Measurements from ENCODE around the gene KIZ.

The KIZ gene

DNA sequence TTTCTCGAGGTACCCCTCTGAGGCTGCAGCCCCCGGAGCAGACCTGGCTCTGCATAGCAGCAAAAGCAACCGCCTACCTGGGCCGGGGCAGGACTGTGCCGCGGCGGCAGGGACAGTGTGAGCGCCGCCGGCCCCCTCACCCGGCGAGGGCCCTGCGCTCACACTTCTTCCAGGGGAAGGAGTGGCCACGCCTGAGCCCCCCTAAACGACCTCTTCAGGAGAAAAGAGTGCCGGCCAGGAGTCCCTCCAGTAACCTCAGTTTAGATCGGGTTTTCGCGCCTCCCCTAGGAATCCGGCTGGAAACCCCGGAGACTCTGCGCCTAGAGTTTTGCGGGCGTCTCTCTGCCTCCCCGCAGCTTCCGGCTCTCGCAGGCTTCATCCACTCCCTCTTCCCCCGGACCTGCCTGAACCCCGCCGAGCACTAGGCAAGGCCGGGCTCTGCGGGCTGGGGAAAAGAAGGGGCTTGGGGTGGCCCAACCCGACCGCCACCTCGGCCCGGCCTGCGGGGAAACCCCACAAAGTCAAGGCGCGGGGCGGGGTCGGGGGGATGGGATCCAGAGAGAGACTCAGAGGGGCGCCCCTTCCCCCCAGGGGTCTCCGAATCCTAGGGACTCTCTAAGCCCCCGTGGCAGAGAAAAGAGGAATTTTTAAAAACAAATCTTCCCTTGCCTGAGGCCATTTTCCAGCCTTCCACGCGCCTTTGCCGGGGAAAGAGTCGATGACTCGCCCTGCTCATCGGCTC is 20.3 kb upstream of the KIZ start:
- DNase-seq: no peak

DNA sequence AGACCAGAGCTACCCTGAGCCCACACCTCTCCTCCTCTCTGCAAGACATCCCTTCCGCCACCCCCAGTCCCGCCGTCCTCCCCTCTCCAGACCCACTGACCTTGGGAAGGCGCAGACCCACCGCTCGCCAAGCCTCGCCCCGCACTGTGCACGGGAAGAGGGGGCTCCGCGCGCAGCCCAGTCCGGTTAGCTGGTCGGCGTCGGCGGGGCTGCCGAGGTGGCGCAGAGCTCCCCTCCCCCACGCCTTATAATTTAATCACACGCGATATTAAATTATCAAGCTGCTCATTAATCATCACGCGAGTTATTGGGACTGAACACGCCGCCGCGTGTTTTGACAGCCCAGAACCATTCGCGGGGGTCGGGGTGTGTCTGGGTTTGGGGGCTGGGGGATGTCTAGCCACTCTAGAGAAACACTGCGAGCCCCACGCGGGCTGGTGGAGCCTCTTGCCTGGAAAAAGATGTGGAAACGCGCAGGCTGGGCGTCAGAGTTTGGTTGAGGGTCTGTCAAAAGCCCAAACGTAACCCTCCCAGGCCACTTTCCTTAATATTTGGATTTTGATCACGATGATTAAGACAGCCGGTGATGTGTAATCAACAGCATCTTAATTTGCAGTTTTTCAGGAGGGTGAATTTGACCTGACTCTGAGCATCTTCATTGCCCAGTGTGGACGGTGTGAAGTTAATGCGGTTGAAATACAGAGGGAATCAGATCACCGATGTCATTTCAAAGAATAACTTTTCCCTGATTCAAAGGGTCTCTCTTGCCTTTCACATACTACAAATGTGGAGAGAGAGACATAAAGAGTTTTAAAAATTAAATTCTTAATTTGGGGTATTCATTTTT is 19.5 kb upstream of the KIZ start, which contains the start of gene LINC00237:
Gene LINC00237, minus strand, starts transcription at position 188 of the 847 bp plus-strand sequence.
- DNase-seq: no peak

DNA sequence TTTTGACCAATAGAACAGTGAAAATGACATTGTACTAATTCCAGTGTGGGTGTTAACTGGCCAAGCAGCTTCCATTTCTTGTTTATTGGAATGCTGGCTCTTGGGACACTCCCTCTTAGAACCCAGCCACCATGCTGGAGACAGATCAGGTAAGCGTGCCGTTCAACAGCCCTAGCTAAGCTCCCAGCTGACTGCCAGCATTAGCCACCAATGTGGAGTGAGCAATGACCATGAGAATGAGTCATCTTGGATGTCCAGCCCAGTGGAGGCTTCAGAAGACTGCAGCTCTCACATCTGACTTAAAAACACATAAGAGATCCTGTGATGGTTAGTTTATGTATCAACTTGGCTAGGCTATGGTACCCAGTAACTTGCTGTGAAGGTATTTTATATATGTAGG is 16.7 kb upstream of the KIZ start:
- DNase-seq: no peak

DNA sequence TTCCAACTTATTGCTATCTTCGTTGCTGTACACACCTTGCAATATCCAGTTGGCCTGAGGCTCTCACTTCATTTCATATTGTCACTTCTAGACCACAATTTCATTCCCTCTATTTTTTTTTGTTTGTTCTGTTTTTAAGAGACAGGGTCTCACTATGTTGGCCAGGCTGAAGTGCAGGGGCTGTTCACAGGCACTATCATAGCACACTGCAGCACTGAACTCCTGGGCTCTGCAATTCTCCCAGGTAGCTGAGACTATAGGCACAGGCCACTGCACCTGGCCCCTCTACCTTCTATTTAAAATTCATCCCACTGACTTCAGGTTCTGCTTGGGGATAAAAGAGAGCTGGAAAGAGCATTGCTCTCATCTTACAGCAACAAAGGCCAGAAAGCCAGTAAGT is 15.1 kb upstream of the KIZ start:
- DNase-seq: no peak

DNA sequence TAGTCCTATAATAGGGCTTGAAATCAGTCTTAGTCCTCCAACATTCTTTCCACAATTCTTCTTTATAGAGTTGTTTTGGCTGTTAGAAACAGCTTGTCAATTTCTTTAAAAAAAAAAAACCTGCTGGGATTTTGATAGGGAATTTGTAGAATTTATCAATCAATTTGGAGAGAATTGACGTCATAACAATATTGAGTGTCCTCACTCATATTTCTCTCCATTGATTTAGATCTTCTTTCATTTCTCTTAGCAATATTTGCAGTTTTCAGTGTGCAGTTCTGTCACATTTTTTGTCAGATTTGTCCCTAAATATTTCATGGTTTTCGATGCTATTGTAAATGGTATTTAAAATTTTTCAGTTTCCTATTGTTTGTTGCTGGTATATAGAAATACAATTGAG is 14.5 kb upstream of the KIZ start:
- no peak for DNase-seq

DNA sequence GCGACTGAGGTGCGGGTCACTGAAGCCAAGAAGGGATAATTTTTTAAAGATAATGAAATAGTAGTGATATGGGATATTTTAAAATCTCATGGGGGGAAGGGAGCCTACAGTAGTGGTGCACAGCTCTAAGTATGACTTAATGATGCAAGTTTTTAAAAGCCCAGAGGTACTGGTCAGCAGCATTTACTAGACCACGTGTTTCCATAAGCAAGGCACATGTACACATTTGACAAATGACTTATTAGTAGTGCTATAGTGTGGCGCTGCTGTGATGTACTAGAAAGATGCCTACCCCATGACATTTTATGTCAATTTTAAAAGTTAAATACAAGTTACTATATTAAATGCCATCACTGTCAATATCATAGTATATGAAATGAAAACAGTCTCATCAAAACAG is 12.2 kb upstream of the KIZ start:
- no peak for DNase-seq

DNA sequence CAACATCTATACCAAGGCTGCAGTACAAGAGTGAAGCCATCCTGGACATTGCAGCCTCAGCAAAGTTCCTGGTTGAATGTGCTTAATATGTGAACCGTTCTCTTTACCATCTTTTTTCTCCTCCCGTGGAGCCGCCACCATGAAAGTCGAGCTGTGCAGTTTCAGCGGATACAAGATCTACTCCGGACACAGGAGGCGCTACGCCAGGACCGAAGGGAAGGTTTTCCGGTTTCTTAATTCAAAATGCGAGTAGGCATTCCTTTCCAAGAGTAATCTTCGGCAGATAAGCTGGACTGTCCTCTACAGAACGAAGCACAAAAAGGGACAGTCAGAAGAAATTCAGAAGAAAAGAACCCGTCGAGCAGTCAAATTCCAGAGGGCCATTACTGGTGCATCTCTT is 11.3 kb upstream of the KIZ start:
- DNase-seq: no peak

DNA sequence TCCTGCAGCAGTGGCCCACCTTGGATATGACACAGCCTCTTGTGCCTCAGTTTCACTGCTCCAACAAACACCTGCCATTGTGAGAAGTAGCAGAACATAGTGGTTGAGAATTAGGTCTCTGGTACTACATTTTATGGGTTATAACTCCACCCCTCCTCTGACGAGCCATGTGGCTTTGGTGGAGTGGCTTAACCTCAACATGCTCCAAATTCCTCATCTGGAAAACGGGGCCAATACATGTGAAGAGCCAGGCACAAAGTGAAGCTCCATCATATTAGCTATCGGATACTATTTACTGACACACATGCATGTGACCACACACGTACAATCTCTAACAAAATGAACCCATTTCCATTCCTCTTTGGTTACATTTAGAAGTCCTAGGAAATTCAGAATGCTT is 8.4 kb upstream of the KIZ start:
- no peak for DNase-seq

DNA sequence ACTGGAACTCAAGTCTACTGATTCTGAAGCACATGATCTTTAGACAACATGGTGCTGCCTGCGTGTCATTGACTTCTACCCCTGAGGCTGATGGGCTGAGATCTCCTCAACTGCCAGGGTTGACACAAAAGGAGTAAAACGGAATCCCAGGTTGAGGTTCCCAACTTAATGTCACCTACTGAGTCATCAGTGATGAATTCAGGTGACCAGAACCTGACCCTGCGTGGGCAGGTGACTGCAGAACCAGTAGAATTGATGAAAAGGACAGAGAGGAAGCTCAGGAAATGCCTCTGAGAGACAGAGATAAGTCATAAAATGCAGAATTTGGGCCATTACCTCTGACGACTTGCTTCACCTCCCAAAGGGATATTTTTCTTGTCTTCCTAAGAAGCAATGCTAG is 7.7 kb upstream of the KIZ start:
- DNase-seq: no peak

DNA sequence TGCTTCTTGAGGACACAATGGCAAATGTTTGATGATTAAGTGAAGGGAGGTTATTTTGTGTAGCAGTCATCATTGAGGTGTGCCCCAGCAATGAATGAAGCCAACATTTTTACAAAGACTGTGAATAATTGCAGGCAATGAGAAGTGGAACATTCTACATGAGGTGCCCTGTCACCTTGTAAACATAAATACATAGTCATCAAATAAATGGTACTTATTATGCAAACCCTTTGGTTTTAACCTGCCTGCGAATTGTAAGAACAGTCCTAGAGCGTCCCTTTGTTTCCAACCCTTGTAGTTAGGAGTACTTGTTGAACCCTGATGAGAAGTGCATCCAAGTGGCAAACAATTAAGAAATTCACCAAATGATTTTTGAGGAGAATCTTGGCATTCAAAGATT is 7.1 kb upstream of the KIZ start:
- DNase-seq: no peak

DNA sequence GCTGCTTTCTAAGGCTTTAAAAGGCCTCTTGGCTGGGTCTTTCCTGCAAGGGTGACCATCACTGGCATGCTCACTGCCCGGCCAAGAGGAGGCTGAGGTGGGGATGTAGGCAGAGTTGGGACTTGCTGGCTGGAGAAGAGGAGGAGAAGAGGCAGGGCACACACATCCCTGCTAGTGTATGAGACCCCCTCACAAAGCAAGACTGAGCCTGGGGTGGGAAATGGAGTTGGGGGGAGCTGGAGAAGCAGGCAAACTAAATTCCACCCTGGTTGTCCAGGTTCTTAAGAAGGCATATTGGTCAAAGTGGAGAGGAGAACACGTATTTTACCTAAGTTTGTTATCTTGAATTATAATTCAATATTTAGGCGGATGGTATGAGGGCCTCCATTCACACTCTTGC is 1.7 kb upstream of the KIZ start:
- DNase-seq: no peak

DNA sequence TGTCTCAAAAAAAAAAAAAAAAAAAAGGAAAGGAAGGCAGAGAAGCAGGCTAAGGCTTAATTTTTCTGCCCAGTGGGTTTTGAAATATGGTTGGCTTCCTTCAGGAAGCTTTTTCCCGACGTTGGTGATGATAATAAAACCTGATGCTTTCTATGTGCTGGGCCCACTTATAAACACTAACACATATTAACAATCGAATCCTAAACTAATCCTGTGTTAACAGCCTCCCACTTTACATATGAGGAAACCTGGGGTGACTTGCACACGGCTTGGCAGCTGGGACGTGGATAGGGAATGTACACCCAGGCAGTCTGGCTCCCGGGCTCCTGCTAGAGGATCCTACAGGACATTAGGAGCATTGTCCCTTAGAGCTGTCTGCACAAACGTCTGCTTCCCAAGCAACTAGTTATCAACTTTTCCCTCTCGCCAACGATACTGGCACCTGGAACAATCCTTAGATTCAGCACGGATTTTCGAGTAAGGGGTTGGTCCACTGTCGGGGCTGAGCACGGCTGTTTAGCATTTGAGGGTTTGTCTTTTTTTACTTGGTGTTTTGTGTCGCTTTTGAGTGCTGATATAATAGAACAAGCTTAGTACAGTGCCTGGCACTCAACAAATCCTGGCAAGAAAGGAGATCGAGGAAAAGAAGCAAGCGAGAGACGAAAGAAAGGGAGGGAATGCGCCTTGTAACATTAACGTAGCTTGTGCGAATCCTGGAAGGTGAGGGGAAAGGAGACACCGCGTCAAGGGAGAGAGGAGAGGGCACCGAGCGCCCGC is 622 bp upstream of the KIZ start:
- DNase-seq: peak; percentile 16 to 50 (median 26)

DNA sequence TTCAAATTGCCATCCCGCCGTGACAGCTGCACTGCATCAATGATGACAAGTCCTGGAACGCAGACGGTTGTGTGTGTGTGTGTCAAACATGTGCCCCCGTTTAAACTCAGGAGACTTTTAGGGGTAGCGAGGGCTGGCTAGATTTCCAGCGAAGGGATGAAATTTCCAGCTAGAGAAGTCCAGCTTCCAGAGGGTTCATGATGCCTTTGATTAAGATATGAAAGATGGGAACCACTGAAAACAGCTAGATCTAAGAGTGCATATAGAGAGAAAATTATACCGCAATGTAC is 644 bp downstream of the KIZ start:
- no peak for DNase-seq

DNA sequence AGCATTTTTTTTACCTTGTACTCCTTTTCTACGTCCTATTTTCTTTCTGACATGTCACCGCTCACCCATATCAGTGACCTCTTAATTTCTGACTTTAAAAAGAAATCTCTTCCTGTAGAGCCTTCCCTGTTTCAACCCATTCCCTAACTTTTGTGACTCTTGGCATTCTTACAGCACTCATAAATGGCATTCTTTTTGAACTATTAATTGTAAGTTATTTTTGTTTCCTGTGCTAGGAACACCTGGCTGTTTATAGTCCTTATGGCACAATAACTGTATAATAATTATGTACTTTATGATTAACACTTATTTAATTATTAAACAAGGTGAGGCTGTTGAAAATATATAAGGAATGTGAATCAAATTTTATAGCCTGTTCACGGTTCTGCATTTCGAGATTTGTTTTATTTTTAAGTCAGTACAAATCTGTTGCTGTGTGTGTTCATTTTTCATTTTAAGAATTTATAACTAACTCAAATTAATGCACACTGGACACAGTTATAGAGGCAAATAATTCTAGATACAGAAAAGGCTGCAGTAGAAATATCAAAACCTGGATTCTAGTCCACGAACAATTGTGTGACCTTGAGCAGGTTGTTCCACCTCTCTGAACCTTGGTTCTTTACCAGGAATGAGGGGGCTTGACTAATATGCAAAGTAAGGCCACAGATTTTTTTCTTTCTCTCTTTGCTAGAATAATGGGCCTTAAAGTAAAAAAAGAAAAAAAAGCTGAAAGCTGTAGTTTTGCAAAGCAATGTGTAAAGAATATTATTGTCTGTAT is 1.5 kb downstream of the KIZ start:
- DNase-seq: no peak

DNA sequence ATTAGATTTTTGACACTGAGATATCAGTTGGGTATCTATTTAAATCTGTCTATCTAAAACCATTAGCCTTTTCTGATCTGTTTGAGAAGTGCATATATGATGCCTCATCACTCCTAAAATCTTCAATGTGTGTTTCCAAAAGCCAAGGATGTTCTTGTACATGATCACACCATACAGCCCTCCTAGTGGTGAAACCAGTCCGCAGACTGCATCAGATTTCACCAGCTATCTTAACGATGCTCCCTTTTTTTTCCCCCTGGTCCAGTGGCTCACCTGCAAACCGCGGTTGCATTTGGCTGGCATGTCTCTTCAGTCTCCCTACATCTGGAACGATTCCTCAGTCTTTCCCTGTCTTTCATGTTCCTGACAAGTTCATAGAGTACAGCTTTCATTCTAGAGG is 4.0 kb downstream of the KIZ start:
- no peak for DNase-seq

DNA sequence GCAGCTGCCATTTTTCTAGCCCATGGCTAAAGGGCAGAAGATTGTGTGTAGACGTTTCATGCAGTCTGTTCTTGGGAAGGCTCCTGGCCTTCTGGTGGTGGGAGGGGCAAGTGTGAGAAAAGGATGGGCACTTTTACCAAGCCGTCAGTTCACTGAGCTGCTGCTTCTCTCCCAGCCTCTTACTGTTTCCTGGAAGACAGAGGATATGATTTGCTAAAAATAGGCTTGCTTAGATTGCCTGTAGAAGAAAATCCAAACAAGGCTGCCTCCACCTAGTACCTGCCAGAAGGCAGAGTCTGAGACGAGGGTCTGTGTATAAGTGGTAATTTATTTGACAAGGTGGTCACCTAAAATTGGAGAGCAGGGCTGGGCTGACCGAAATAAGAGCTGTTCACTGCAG is 7.5 kb downstream of the KIZ start:
- DNase-seq: no peak

DNA sequence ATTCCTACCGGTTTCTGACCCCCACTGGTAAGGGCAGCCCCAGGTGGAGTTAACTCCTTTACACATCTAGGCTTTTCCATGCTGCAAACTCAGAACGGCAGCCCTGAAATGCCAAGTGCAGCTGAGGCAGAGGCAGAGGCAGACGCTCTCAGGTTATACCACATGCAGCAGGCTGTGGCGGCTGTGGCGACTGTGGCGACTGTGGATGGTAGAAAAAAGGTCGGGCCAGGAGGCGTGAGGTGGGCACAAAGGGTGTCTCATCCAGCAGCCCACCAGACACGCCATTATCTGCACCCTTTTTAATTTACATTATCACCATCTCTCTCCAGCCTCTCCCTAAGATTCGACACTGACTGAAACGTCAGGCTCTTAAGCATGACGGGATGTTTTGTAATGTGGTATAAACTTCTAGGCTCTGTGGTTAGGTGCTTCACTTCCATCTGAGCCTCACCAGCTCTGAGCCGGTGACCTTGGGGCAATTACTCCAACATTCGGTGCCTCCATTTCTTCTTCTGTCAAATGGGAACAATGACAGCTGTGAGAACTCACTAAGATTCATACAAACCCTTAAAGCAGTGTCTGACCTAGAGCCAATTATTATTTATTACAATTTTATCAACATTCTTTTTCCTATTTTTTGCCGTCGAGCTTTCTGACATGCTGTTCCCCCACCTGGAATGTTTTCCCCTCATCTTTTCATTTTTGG is 8.2 kb downstream of the KIZ start:
- DNase-seq: no peak

DNA sequence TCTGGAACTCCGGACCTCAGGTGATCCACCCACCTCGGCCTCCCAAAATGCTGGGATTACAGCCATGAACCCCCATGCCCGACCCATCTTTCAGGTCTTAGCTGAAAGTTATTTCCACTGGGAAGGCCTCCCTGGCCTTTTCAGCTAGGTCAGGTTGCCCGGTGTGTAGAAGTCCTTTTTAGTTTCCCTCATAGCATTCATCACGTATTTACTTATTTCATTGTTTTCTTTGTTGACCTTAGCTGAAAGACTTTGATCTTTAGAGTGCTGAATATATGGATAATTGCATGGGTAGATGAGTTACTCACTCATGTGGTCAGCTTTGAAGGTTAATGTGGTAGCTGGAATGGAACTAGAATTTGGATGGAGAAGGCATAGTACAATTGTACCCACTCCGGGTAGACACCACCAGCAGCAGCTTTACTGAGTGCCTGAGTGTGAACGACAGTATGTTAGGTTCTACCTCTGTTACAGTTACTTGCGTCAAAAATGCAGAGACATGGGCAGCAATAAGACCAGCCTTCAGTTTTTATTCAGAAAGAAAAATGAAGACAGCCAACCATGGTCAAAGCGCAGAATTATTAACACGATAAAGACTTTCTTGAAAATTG is 9.1 kb downstream of the KIZ start:
- no peak for DNase-seq

DNA sequence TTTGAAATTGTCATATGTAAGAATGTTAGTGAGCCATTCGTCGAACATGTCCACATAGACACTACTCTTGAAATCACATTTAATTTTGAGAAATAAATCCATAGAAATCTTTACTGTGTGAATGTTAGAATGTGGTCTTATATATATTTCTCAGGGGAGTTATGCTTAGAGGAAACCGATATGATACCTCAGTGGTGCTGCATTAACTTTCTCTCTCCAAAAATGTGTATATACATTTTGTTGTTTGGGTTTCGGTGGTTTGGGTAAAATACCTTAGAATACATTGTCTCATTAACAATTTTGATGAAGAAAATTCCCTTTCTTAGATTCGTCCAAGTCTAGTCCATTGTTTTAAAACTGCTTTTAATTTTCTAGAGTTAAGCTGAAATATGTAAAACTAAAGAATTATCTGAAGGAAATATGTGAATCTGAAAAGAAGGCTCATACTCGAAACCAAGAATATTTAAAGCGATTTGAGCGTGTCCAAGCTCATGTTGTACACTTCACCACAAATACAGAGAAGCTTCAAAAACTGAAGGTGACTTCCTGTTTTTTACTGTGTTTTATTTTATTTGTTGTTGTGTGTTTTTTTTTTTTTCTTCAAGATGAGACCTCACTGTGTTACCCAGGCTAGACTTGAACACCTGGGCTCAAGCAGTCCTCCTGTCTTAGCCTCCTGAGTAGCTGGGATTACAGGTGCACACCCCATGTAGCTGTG is 10.3 kb downstream of the KIZ start:
- no peak for DNase-seq

DNA sequence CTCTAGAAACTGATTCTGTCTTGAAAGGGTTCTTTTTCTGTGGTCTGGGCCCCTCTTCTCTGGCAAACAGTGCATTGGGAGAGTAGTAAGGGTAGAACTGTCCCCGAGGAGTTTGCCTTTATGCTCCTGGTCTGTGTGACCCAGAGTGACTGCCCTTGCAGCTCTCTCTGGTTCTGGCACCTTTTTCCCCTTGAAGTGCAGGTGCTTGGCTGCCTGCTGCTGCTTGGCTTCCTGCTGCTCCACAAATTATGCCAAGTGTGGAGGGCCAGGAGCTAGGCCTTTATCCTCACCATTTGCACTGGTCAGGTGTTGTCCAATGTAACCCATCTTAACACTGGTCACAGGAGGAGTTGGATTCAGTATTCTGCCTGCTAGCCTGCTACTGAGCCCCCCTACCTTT is 11.2 kb downstream of the KIZ start:
- no peak for DNase-seq

Data from suppressor macrophage (primary cell).